IMR-90 (cell line): ENCODE data around the gene CPO. TPM values are rescaled to one million over a fixed set of nuclear protein-coding genes. Genes with fewer than 3 reads are reported as not detected.

Experiments used
- ATAC-seq: fragments of 200-7000 bp; cut with Tn5 transposase; 2 replicates; pipeline ENCODE4 v1.9.1; 2020; ENCODE audit warnings: low read depth, mild to moderate bottlenecking, moderate library complexity
- BruUV-seq: library from RNA; stranded (reverse); fragments of 400-500 nt; replicated peaks from 2 replicates; lab custom pipeline; 2021; lab: Mats Ljungman, UMichigan
- CTCF ChIA-PET: fragments of 300-600 bp; formaldehyde crosslinking; extraction: SDS; loops from one replicate; lab custom pipeline; 2021; ENCODE audit warnings: antibody characterized with exemption; lab: Yijun Ruan, JAX
- POLR2A ChIA-PET: fragments of 300-600 bp; sonication (Branson Sonifier 250); formaldehyde crosslinking; loops from one replicate; lab custom pipeline; 2022; ENCODE audit warnings: antibody characterized with exemption; ENCODE audit not compliant: unreplicated experiment; lab: Charles Lee
- DNase-seq: peaks from one replicate; pipeline ENCODE4 v3.0.0; 2013
- H2AFZ ChIP-seq: replicated peaks from 2 replicates; pipeline ENCODE3; 2013; ENCODE audit warnings: low read length, mild to moderate bottlenecking; ENCODE audit not compliant: poor library complexity
- H2AK5ac ChIP-seq: 2 replicates; pipeline ENCODE4 v1.6.1; 2013; ENCODE audit warnings: low read depth, low read length, inconsistent platforms
- H2AK9ac ChIP-seq: replicated peaks from 2 replicates; pipeline ENCODE3; 2013; ENCODE audit warnings: mild to moderate bottlenecking, low read depth, low read length, moderate library complexity; ENCODE audit not compliant: poor library complexity
- H2BK120ac ChIP-seq: 2 replicates; pipeline ENCODE4 v1.6.1; 2013; ENCODE audit warnings: low read depth, low read length, inconsistent platforms
- H2BK15ac ChIP-seq: 3 replicates; pipeline ENCODE4 v1.6.1; 2013; ENCODE audit warnings: low read depth, low read length, inconsistent platforms
- H2BK20ac ChIP-seq: 2 replicates; pipeline ENCODE4 v1.6.1; 2013; ENCODE audit warnings: low read depth, mild to moderate bottlenecking, inconsistent platforms, low read length, moderate library complexity
- H2BK5ac ChIP-seq: 2 replicates; pipeline ENCODE4 v1.6.1; 2013; ENCODE audit warnings: mild to moderate bottlenecking, low read depth, low read length, inconsistent platforms; ENCODE audit not compliant: poor library complexity, severe bottlenecking
- H3K14ac ChIP-seq: replicated peaks from 2 replicates; pipeline ENCODE4 v1.6.1; 2013; ENCODE audit warnings: low read depth, low read length, inconsistent platforms
- H3K18ac ChIP-seq: 2 replicates; pipeline ENCODE4 v1.6.1; 2013; ENCODE audit warnings: low read depth, low read length, control low read depth
- H3K23ac ChIP-seq: 2 replicates; pipeline ENCODE4 v1.6.1; 2013; ENCODE audit warnings: low read depth, low read length, inconsistent platforms
- H3K27ac ChIP-seq: 2 replicates; pipeline ENCODE4 v1.5.1; 2013; ENCODE audit warnings: mild to moderate bottlenecking, control low read depth, low read length; ENCODE audit not compliant: insufficient read depth
- H3K27me3 ChIP-seq: 2 replicates; pipeline ENCODE4 v1.6.1; 2013; ENCODE audit warnings: low read length; ENCODE audit not compliant: control insufficient read depth, insufficient read depth
- H3K36me3 ChIP-seq: 2 replicates; pipeline ENCODE4 v1.6.1; 2013; ENCODE audit warnings: low read length, mixed read lengths; ENCODE audit not compliant: control insufficient read depth, insufficient read depth
- H3K4ac ChIP-seq: 2 replicates; pipeline ENCODE4 v1.6.1; 2013; ENCODE audit warnings: low read depth, low read length, inconsistent platforms
- H3K4me1 ChIP-seq: 2 replicates; pipeline ENCODE4 v1.6.1; 2013; ENCODE audit warnings: low read length, mixed read lengths; ENCODE audit not compliant: control insufficient read depth, insufficient read depth
- H3K4me2 ChIP-seq: 2 replicates; pipeline ENCODE4 v1.6.1; 2013; ENCODE audit warnings: low read depth, mild to moderate bottlenecking, control low read depth, low read length, moderate library complexity
- H3K4me3 ChIP-seq: 2 replicates; pipeline ENCODE4 v1.5.1; 2013; ENCODE audit warnings: low read depth, mild to moderate bottlenecking, control low read depth, low read length, moderate library complexity; ENCODE audit not compliant: insufficient read depth
- H3K56ac ChIP-seq: 2 replicates; pipeline ENCODE4 v1.6.1; 2013; ENCODE audit warnings: low read length, inconsistent platforms; ENCODE audit not compliant: insufficient read depth; ENCODE audit errors: extremely low read depth
- H3K79me1 ChIP-seq, 2 experiments: 2 replicates each; pipeline ENCODE4 v1.6.1; 2013; ENCODE audit warnings: low read length in 2 of 2, inconsistent platforms in 1 of 2, low read depth in 1 of 2
- H3K9ac ChIP-seq: 2 replicates; pipeline ENCODE4 v1.6.1; 2013; ENCODE audit warnings: low read depth, low read length, control low read depth
- H3K9me1 ChIP-seq: 2 replicates; pipeline ENCODE4 v1.6.1; 2013; ENCODE audit warnings: low read length, inconsistent platforms; ENCODE audit not compliant: insufficient read depth
- H3K9me3 ChIP-seq: 2 replicates; pipeline ENCODE4 v1.6.1; 2013; ENCODE audit warnings: low read length; ENCODE audit not compliant: control insufficient read depth, insufficient read depth
- H4K20me1 ChIP-seq: 2 replicates; pipeline ENCODE4 v1.6.1; 2013; ENCODE audit warnings: low read length, inconsistent platforms; ENCODE audit not compliant: insufficient read depth
- H4K5ac ChIP-seq: 2 replicates; pipeline ENCODE4 v1.6.1; 2013; ENCODE audit warnings: mild to moderate bottlenecking, low read depth, low read length, control low read depth
- H4K8ac ChIP-seq, 2 experiments: 2 replicates each; pipeline ENCODE4 v1.6.1; 2013; ENCODE audit warnings: low read depth in 2 of 2, low read length in 2 of 2, control low read depth in 1 of 2, inconsistent platforms in 1 of 2
- H4K91ac ChIP-seq: 2 replicates; pipeline ENCODE4 v1.6.1; 2013; ENCODE audit warnings: low read depth, low read length, inconsistent platforms; ENCODE audit not compliant: insufficient read depth
- CTCF ChIP-seq: conservative IDR thresholded peaks from 2 replicates; pipeline ENCODE4 v1.5.1; 2012; ENCODE audit warnings: mild to moderate bottlenecking, low read depth, low read length, improper control_type of control experiment
- ELK1 ChIP-seq: fragments of 150-350 bp; IDR thresholded peaks from 2 replicates; pipeline ENCODE4 v1.6.1; 2016; ENCODE audit warnings: low read depth, mild to moderate bottlenecking, low read length, moderate library complexity, borderline replicate concordance
- MXI1 ChIP-seq: IDR thresholded peaks from 2 replicates; pipeline ENCODE4 v1.6.1; 2012; ENCODE audit warnings: low read depth, mild to moderate bottlenecking, low read length, moderate library complexity, borderline replicate concordance
- RAD21 ChIP-seq: IDR thresholded peaks from 2 replicates; pipeline ENCODE4 v1.6.1; 2012; ENCODE audit warnings: low read length, improper control_type of control experiment
- SMC3 ChIP-seq: fragments of 150-350 bp; IDR thresholded peaks from 2 replicates; pipeline ENCODE4 v1.6.1; 2016; ENCODE audit warnings: low read depth, mild to moderate bottlenecking, antibody characterized with exemption, low read length, moderate library complexity
- WGBS, 2 experiments: methylation state at CpG; one replicate each; pipeline versions ENCODE4 v1.1.5 to v1.1.7; 2013; ENCODE audit warnings: missing lambda C conversion rate in 2 of 2; ENCODE audit not compliant: insufficient read length in 1 of 2; ENCODE audit errors: extremely low coverage in 2 of 2; 5-methylcytosine and 5-hydroxymethylcytosine counted together
- dilution Hi-C: fragments of 300-500 bp; cut with HindIII; formaldehyde crosslinking; loops from one replicate; pipeline ENCODE4 v1.14.3; 2018; ENCODE audit warnings: low sequenced_read_pairs; ENCODE audit not compliant: unreplicated experiment
- in situ Hi-C: fragments of 300-500 bp; cut with MboI; formaldehyde crosslinking; loops from 3 replicates; pipeline ENCODE4 v1.14.3; 2019; ENCODE audit warnings: low sequenced_read_pairs, inconsistent platforms, mixed read lengths
- intact Hi-C: fragments of 100-400 bp; cut with micrococcal nuclease; formaldehyde crosslinking; loops from 2 replicates; pipeline ENCODE4 v1.10.0; 2022
- polyA plus RNA-seq, 3 experiments: library from polyadenylated mRNA; depleted of rRNA; stranded (reverse); fragments of >200 nt; gene quantifications; 2 replicates each; pipeline ENCODE4 v1.2.3, GENCODE V29; 2012; ENCODE audit warnings: low replicate concordance in 1 of 3
- total RNA-seq: library from RNA; depleted of rRNA; stranded (reverse); fragments of >200 nt; gene quantifications from 2 replicates; pipeline ENCODE4 v1.2.3, GENCODE V29; 2012

CPO gene
- total and polyA plus RNA-seq, 2 of the 4 experiments (the other 2 are of a cell fraction) = not detected

DNA sequence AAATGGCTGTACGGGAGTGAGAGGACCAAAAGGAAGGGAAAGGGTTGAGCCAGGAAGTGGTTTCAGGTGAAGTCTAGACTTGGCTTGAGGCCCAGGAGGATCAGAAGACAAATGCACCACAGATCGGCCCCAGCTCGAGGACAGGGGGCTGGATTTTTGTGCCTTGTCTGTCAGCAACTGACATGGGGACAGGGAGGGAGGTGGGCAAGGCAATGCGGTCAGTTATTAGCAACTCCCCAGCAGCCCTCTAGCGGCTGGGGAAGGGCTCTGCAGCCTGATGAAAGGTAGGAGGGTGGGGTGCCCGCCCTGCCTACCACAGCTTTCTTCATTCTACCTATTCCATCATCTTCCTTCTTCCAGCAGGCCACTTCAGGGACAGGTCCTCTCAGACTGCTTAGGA is 50.0 kb downstream of the CPO start:
- H3K4me3 ChIP-seq = no peak overlapping the region
- ChIA-PET POLR2A (no interaction called here), CTCF (interaction anchor here (0.7 to 1.1 kb wide), 2 partner anchors 10 to 484 kb away, joined by 3 to 4 read pairs; no protein-coding TSS in a partner anchor)
- 50% methylated on average over 2 of the region's 6 CpGs; no CpG with 5 or more reads in 1 of the 2 experiments for WGBS, 2 experiments
- no TSS peak for BruUV-seq
- DNase-seq (no peak), ATAC-seq (peak; percentile 44; the same call in 1 of the 2 replicates)
- H3K9ac ChIP-seq = no peak overlapping the region
- no peak overlapping the region for H3K56ac ChIP-seq
- H3K9me3 ChIP-seq = no peaks in the 10 kb centered on the region
- no peak overlapping the region for H2BK20ac ChIP-seq
- no peak overlapping the region for H4K91ac ChIP-seq
- no peak overlapping the region for H3K18ac ChIP-seq
- H3K9me1 ChIP-seq = no peaks in the 10 kb centered on the region
- no peak for TF ChIP-seq MXI1
- TF ChIP-seq ELK1 = no peak
- TF ChIP-seq RAD21 = peak; percentile 24; the same call in 1 of the 2 replicates
- TF ChIP-seq SMC3 = 0 out of 2 replicates have a peak, but pooled peaks have one; percentile 21
- peak; percentile 49 for TF ChIP-seq CTCF
- H3K4ac ChIP-seq = no peak overlapping the region
- H2AK5ac ChIP-seq = no peak overlapping the region; the same call in 1 of the 2 replicates
- no peak overlapping the region for H3K27ac ChIP-seq
- H2BK15ac ChIP-seq = no peak overlapping the region
- in situ Hi-C loops = loop anchor here (10.0 kb wide), 2 partner anchors 175 to 745 kb away; partner anchors contain the start of gene KLF7
- no peaks in the 10 kb centered on the region for H3K36me3 ChIP-seq
- peaks cover 7% of the 10 kb centered on the region for H3K4me1 ChIP-seq
- no peak overlapping the region for H4K5ac ChIP-seq
- H4K8ac ChIP-seq = no peak overlapping the region
- intact Hi-C loops = loop anchor here (10.0 kb wide), 3 partner anchors 85 to 1085 kb away; no protein-coding TSS in a partner anchor
- no peak overlapping the region for H2AFZ ChIP-seq
- dilution Hi-C loops = no loop called here
- H2AK9ac ChIP-seq = peak overlapping the region; percentile 2
- no peak overlapping the region for H2BK5ac ChIP-seq
- no peaks in the 10 kb centered on the region for H4K20me1 ChIP-seq
- H3K14ac ChIP-seq = no peak overlapping the region
- H2BK120ac ChIP-seq = no peak overlapping the region
- no peaks in the 10 kb centered on the region for H3K79me1 ChIP-seq
- no peaks in the 10 kb centered on the region for H3K27me3 ChIP-seq
- H3K23ac ChIP-seq = no peak overlapping the region
- no peak overlapping the region for H3K4me2 ChIP-seq
